Bronchial epithelial cell (primary cell): Measurements from ENCODE around the gene AKR7A2. TPM values are rescaled to one million over a fixed set of nuclear protein-coding genes. Genes with fewer than 3 reads are reported as not detected.
"Not testable (repeated sequence)": the region's sequence is repeated elsewhere in the genome, so short reads cannot be mapped to it uniquely, and the experiment has no call there.

ENCODE experiments used
- DNase-seq: peaks from one replicate; pipeline ENCODE4 v3.0.0-alpha.2; 2010; ENCODE audit warnings: low read depth
- FAIRE-seq: peaks from 2 replicates; lab custom pipeline; 2011; peaks lifted over from hg19 to GRCh38; lab: Jason Lieb, UNC
- H3K27me3 ChIP-seq: 2 replicates; pipeline ENCODE4 v1.5.1; 2011; ENCODE audit warnings: low read length; ENCODE audit not compliant: control insufficient read depth, insufficient read depth
- H3K36me3 ChIP-seq: 2 replicates; pipeline ENCODE4 v1.5.1; 2011; ENCODE audit warnings: low read length; ENCODE audit not compliant: control insufficient read depth, insufficient read depth
- H3K4me3 ChIP-seq: 2 replicates; pipeline ENCODE4 v1.5.1; 2011; ENCODE audit warnings: mild to moderate bottlenecking, low read depth, low read length, control low read depth
- total RNA-seq: library from RNA; depleted of rRNA; stranded (reverse); fragments of >200 nt; gene quantifications from 2 replicates; pipeline ENCODE4 v1.2.1, GENCODE V29; 2014
- TF ChIP-seq, protein P1 (sequence below): IDR thresholded peaks from 2 replicates; pipeline ENCODE4 v1.5.1; 2011; ENCODE audit warnings: mild to moderate bottlenecking, moderate library complexity, low read length, control low read depth, inconsistent platforms; ENCODE audit not compliant: insufficient read depth, severe bottlenecking

AKR7A2 gene
- total RNA-seq, 1 donor from 2014 or later = 54.8 TPM

DNA sequence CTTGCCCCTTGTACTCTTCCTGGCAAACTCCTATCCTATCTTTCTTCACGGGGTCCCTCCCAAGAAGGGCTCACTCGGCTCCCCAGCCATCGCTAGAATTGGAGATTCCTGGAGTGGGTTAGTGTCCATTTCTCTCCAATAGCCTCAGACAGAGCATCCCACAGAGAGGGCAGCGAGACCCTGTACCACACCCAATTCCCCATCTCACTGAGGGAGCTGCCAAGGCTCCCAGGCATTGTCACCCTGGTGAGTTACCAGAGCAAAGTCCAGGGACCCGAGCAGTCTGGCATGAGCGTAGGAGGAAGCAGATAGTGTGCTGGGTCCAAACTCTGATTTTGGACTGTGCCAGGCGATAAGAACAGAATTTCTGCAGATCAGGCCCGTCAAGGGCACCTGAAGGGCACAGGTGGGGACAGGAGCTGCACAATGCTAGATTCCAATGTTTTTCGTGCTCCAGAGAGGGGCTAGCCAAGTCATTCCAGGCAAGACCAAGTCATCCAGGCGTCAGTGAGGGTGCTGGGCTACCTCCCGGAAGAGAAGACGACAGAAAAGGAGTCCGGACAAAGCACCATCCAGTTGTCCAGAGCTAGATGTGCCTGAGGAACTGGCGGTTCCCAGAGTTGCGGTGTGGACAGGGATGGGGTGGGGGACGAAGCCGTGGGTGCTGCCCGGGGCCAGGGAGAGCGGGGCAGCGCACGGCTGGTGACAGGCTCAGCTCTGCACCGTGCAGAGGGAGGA, 38.7 kb downstream of the AKR7A2 start:
- no peak for DNase-seq
- FAIRE-seq = peak; percentile 47
- no peak overlapping the region for H3K4me3 ChIP-seq
- H3K27me3 ChIP-seq = peaks cover 2% of the 10 kb centered on the region
- H3K36me3 ChIP-seq = no peaks in the 10 kb centered on the region
- TF ChIP-seq, protein P1, sequence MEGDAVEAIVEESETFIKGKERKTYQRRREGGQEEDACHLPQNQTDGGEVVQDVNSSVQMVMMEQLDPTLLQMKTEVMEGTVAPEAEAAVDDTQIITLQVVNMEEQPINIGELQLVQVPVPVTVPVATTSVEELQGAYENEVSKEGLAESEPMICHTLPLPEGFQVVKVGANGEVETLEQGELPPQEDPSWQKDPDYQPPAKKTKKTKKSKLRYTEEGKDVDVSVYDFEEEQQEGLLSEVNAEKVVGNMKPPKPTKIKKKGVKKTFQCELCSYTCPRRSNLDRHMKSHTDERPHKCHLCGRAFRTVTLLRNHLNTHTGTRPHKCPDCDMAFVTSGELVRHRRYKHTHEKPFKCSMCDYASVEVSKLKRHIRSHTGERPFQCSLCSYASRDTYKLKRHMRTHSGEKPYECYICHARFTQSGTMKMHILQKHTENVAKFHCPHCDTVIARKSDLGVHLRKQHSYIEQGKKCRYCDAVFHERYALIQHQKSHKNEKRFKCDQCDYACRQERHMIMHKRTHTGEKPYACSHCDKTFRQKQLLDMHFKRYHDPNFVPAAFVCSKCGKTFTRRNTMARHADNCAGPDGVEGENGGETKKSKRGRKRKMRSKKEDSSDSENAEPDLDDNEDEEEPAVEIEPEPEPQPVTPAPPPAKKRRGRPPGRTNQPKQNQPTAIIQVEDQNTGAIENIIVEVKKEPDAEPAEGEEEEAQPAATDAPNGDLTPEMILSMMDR = no peak

- Histone ChIP-seq H3K4me3 (no peak overlapping the region), H3K36me3 (no peaks in the 10 kb centered on the region), H3K27me3 (peaks cover 2% of the 10 kb centered on the region)
- TF ChIP-seq, protein P1 = no peak
- DNase-seq = no peak
- FAIRE-seq = no peak
Observed at GRCh38 chr1:19272064-19272463, 39.9 kb downstream of the AKR7A2 start.

GRCh38 chr1:19270343-19270730, 41.6 kb downstream of the AKR7A2 start:
- H3K36me3 ChIP-seq, DNase-seq, H3K27me3 ChIP-seq, H3K4me3 ChIP-seq, FAIRE-seq: not testable (repeated sequence)

DNA sequence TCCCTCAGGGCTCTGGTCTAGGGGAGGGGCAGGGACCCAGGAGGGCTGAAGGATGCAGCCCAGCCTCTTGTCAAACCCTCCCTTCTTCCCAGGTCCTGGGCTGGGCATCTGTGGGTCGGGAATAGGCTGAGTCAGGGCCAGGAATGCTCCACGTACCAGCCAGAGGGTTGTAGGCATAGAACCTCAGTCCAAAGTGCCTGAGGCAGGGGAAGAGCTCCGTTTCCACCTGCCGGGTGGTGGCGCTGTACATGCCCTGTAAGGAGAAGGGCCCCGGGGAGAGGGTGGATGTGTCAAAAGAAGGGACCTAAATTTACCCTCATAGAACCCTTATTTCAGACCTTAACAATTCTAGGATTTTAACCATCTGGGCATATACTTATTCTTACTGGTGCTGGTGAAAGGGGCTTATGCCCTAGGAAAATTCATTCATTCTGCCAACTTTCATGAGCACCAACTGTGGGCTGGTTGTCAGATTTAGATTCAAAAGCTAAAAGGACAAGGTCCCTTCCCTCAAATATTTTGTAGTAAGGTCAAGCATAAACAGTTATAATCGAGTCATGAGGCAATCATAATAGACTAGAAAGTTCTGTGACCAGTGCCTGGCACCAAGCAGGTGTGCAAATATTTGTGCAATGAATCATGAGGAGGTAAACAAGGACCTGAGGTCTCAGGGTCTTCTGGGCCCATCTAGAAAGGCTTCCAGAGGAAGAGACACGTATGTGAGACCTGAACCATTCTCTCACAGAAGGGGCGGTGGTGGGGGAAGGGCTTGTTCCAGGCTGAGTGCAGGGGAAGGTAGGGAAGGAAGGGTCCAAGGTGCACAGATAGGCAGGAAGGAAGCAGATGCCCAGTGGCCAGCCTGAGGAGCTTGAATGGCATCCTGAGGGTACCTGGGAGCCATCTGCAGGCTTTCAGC, 42.3 kb downstream of the AKR7A2 start:
- not testable (repeated sequence) for H3K36me3 ChIP-seq, H3K4me3 ChIP-seq, H3K27me3 ChIP-seq
- TF ChIP-seq, protein P1 = peak; percentile 21
- DNase-seq (peak; percentile 14), FAIRE-seq (peak; percentile 79)

DNA sequence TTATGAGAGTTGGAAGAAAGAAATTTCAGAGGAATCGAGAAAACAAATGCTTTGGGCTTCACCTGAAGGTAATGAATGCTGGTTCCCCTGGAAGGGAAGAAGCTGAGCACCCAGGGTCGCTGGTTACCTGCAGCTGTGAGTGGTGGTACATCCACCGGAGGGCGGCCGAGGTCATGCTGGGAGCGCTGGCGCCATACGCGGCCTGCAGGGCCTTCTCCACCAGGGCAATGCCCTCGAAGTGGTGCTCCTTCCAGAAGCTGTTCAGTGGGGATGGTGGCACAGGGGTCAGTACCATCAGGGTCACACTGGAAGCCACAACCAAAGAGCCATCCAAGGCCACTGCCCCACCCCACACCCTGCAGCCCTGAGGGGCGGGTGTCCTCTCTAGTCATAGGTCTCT, 43.5 kb downstream of the AKR7A2 start:
- Histone ChIP-seq H3K4me3 (no peak overlapping the region), H3K27me3 (no peaks in the 10 kb centered on the region), H3K36me3 (no peaks in the 10 kb centered on the region)
- TF ChIP-seq, protein P1 = no peak
- FAIRE-seq (no peak), DNase-seq (no peak)

DNA sequence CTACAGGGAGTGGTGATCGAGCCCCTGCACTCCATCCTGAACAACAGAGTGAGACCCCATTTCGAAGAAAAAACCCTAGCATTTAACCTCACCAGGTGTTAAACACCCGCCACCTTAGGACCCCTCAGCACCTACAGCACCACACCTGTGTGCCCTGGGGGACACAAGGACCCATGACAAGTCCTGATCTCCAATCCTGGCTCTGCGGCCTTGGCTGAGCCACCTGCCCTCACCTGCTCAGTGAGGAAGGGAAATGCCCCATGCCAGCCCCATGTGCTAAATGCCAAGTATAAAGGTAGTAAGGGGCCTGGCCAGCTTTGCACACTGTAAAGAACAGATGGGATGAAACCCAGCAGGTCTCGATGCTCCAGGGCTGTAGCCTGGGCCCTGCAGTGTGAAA, 49.2 kb downstream of the AKR7A2 start:
- Histone ChIP-seq H3K27me3 (no peaks in the 10 kb centered on the region), H3K4me3 (no peak overlapping the region), H3K36me3 (peaks cover 10% of the 10 kb centered on the region)
- FAIRE-seq (no peak), DNase-seq (no peak)
- TF ChIP-seq, protein P1 = no peak
